H7 (cell line): Measurements from ENCODE around the gene BHLHA15. TPM values are rescaled to one million over a fixed set of nuclear protein-coding genes. Genes with fewer than 3 reads are reported as not detected.

ENCODE experiments used
- DNase-seq: peaks from one replicate; pipeline ENCODE4 v3.0.0; 2012
- H3K27me3 ChIP-seq: 2 replicates; pipeline ENCODE4 v1.6.0; 2011; ENCODE audit warnings: mild to moderate bottlenecking, low read length; ENCODE audit not compliant: control insufficient read depth, insufficient read depth
- H3K36me3 ChIP-seq: replicated peaks from 2 replicates; pipeline ENCODE4 v1.5.1; 2011; ENCODE audit warnings: low read length; ENCODE audit not compliant: control insufficient read depth, insufficient read depth
- H3K4me3 ChIP-seq: 2 replicates; pipeline ENCODE4 v1.5.1; 2011; ENCODE audit warnings: low read depth, mild to moderate bottlenecking, control low read depth, low read length, moderate library complexity; ENCODE audit not compliant: insufficient read depth
- total RNA-seq: library from RNA; depleted of rRNA; stranded (reverse); fragments of >200 nt; shearing (Covaris generic); gene quantifications from 2 replicates; pipeline ENCODE4 v1.2.3, GENCODE V29; 2014; rRNA removed

The BHLHA15 gene
- total RNA-seq, 1 experiment from 2014 or later, result 0.90 TPM

DNA sequence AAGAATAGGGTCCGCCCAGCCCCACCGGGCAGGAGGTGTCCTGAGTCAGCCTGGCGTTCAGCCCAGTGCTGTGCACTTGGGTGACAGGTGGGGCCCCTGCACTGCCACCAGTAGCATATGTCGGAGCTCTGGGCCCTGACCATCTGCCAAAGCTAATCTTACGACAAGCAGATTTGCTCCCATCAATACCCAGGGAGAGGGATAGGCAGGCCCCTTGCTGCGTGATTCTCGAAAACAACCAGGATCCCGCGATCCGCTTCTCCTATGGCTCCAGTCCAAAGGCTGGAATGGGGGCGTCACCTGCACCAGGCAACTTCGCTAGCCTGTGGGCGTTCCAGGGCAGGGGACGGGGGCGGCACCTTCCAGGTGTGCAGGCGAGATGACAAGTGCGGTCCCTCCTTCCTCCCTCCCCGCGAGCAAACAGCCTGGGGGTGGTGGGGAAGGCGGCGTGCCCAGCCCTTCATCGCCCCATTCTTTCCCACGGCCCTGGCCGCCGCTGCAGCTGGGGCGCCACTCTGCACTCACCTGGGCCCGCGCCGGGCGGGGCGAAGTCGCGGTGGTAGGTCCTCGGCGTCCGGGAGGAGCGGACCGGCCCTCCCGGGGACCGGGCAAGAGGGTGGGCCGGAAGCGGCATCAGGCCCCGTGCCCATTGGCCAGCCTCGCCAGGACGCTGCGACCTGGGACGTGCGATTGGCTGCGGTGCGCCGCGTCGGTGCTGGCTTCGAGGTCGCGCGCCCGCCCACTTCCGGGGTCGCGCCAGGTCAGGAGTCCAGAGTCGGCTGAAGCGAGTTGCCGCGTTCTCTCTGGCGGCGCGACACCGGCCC is 40.6 kb downstream of the BHLHA15 start, which contains the start of gene TECPR1:
Gene TECPR1 (minus strand): TSS at position 632 of the 824 bp plus-strand sequence. CDS start 6,086 bp downstream, outside the sequence.
- peak; percentile 100 for DNase-seq
- Histone ChIP-seq H3K36me3 (no peaks in the 10 kb centered on the region; the same call in 1 of the 2 replicates), H3K4me3 (peak within 1 kb of the TSS; percentile 89), H3K27me3 (no peaks in the 10 kb centered on the region)

DNA sequence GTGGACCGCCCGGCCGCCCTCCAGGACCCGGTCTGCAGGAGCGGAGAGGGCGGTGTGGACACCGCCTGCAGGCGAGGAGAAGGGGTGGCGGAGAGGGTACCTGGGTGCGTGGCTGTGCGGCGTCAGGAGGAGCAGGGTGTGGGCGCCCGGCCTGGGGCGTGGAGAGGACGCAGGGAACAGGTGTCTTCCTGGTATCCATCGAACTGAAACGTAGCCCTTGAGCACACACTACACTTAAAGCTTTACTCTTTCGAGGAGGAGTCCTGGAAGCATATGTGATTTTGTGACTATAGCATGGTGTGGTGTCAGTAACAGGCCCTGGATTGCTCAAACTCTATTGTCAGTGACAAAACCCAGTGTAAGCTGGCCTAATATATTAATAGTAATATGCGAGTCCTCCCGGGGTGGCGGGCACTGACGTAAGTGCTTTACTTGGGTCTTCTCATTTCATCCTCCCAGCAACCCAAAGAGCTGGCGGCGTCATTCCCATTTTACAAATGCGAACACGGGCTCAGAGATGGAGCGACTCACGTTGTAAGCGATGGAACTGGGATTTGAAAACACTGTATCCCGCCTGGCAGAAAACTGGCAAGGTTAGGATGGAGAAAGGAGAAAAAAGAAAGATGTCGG is 41.3 kb downstream of the BHLHA15 start:
- no peak for DNase-seq
- Histone ChIP-seq H3K4me3 (peak overlapping the region; percentile 89), H3K36me3 (peaks cover 1% of the 10 kb centered on the region; the same call in 1 of the 2 replicates), H3K27me3 (no peaks in the 10 kb centered on the region)

DNA sequence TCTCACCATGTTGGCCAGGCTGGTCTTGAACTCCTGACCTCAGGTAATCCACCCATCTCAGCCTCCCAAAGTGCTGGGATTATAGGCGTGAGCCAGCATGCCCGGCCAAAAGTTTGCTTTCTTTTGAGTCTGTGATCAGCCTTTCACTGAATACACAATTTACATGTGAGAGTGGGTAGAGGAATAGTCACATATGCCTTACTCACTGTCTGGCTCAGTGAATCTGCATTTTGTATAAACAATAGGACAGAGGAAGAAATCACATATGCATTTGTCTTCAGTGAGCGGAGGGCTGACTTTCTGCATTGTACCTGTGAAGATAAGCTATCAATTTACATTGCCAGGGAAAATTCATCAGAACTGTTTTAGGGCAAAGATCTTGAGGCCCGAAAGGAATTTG is 43.3 kb downstream of the BHLHA15 start:
- DNase-seq, result no peak
- no peaks in the 10 kb centered on the region for H3K27me3 ChIP-seq
- peaks cover 1% of the 10 kb centered on the region; the same call in 1 of the 2 replicates for H3K36me3 ChIP-seq
- H3K4me3 ChIP-seq, result no peak overlapping the region

DNA sequence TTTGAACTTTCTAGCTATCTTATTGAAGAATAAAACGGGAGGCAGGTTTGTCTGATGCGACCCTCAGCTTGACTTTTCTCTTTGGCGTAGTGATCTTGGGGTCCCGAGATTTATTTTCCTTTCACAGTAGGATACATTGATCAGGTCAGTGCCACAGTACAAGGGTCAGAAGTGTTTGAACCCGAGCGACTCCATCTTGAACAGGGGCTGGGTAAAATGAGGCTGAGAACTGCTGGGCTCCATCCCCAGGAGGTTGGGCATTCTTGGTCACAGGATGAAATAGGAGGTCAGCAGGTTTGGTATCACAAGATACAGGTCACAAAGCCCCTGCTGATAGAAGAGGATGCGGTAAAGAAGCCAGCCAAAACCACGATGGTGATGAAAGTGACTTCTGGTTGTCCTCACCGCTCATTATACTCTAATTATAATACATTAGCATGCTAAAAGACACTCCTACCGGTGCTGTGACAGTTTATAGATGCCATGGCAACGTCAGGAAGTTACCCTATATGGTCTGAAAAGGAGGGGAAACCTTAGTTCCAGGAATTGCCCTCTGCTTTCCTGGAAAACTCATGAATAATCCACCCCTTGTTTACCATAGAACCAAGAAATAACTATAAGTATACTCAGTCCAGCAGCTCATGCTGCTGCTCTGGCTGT is 43.8 kb downstream of the BHLHA15 start:
- no peaks in the 10 kb centered on the region for H3K27me3 ChIP-seq
- DNase-seq, result no peak
- H3K4me3 ChIP-seq, result no peak overlapping the region
- H3K36me3 ChIP-seq, result peaks cover 1% of the 10 kb centered on the region; the same call in 1 of the 2 replicates

DNA sequence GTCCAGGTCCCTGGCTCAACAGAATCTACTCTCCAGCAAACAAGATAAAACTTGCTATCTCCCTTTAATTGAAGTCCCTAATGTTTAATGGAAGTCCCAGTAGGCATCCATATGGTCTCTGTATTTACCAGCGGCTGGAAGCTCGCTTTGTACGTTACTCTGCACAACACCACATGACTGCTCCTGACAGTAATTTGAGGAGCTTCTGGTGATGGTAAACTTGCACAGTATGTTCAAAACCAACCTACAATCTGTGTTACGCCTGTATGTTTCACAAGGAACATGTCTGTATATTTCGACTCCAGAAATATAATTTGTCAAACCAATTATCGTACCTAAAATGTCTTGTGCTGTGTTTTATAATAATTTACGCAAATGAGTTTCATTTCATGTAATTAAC is 45.2 kb downstream of the BHLHA15 start:
- Histone ChIP-seq H3K4me3 (no peak overlapping the region), H3K27me3 (no peaks in the 10 kb centered on the region), H3K36me3 (peaks cover 1% of the 10 kb centered on the region; the same call in 1 of the 2 replicates)
- DNase-seq, result no peak

DNA sequence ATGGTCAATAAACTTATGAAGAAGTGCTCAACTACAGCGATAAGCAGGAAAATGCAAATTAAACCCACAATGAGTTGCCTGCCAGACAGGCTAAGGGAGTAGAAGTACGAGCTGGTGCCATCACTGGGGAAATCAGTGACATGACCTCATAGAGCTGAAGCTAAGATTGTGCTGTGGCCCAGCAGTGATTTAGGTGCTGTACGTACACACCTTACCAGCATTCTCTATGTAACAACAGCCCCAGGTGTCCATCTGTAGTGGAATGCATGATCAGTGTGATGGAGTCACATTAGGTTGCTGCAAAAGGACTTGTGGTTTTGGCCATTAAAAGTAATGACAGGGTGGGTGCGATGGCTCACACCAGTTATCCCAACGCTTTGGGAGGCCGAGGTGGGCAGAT is 46.5 kb downstream of the BHLHA15 start:
- DNase-seq, result no peak

More for the DNA sequence above, 46.5 kb downstream of the BHLHA15 start:
- Histone ChIP-seq H3K27me3 (no peaks in the 10 kb centered on the region), H3K36me3 (peaks cover 1% of the 10 kb centered on the region; the same call in 1 of the 2 replicates), H3K4me3 (no peak overlapping the region)

Other genes with a start within 250 kb of the BHLHA15 start
- not detected in 2 replicates for gene OCM2, start 221.2 kb upstream of the BHLHA15 start, total RNA-seq
- gene LMTK2, start 104.6 kb upstream of the BHLHA15 start, total RNA-seq, result 12.6 and 15.0 TPM in 2 replicates
- 12.7 and 13.7 TPM in 2 replicates for gene TECPR1, start 40.8 kb downstream of the BHLHA15 start, total RNA-seq
- 32.8 and 41.7 TPM in 2 replicates for gene BRI3, start 70.2 kb downstream of the BHLHA15 start, total RNA-seq
- gene BAIAP2L1, start 189.7 kb downstream of the BHLHA15 start, total RNA-seq, result 16.6 and 24.9 TPM in 2 replicates